ENCODE measurements around the gene SSR4. TPM values are rescaled to one million over a fixed set of nuclear protein-coding genes. Genes with fewer than 3 reads are reported as not detected.

SSR4 gene
- total and polyA plus RNA-seq, 2 donors (not counting 1 experiment from before 2014, with no cell fraction given), result 134 to 297 TPM

GRCh38 chrX:153803211-153804099 lies 9.0 kb downstream of the SSR4 start:
- DNase-seq (no peak), ATAC-seq (ENCODE audit: low read depth) (no peak)
- no peak overlapping the region for H2AFZ ChIP-seq (ENCODE audit: insufficient read depth, low read depth, low read length, poor library complexity, severe bottlenecking)
- no peaks in the 10 kb centered on the region for H4K20me1 ChIP-seq (ENCODE audit: control insufficient read depth, insufficient read depth, low read length, poor library complexity, severe bottlenecking)
- H3K36me3 ChIP-seq (replicated peaks in 1 of 2; ENCODE audit: control extremely low read depth in 1 of 2, control insufficient read depth in 1 of 2, extremely low read depth in 1 of 2, insufficient read depth in 2 of 2, low read length in 1 of 2), result peaks cover 0 to 4% of the 10 kb centered on the region in 2 experiments
- no peaks in the 10 kb centered on the region for H3K9me3 ChIP-seq (ENCODE audit: control extremely low read depth in 1 of 3, control insufficient read depth in 2 of 3, insufficient read depth in 1 of 3, low read length in 2 of 3)
- TF ChIP-seq EZH2 (IDR thresholded peaks at IDR 0.05; ENCODE audit: borderline replicate concordance, insufficient read depth, low read depth, low read length, poor library complexity, severe bottlenecking) (no peak), CTCF (IDR thresholded peaks at IDR 0.05) (no peak)
- Mint-ChIP-seq H3K9me3 (ENCODE audit: insufficient read depth) (no peaks in the 10 kb centered on the region), H3K27me3 (no peaks in the 10 kb centered on the region), H3K27ac (no peak overlapping the region), H3K4me3 (no peak overlapping the region), H3K4me1 (no peaks in the 10 kb centered on the region)
- no peak overlapping the region for H3K4me2 ChIP-seq (replicated peaks; ENCODE audit: low read depth, low read length, poor library complexity, severe bottlenecking)
- H3K9ac ChIP-seq (ENCODE audit: low read length), result no peak overlapping the region
- no peaks in the 10 kb centered on the region for H3K79me2 ChIP-seq (ENCODE audit: control insufficient read depth, insufficient read depth, low read length)
- WGBS (ENCODE audit: insufficient coverage), result 96% methylated on average over 63 of the region's 87 CpGs
- CTCF ChIA-PET, result no interaction called here
- intact Hi-C loops (cut with micrococcal nuclease), result no loop called here
- no peaks in the 10 kb centered on the region for H3K4me1 ChIP-seq (ENCODE audit: control insufficient read depth in 2 of 2, insufficient read depth in 2 of 2, low read length in 2 of 2)
- POLR2A ChIA-PET, result no interaction called here
- H3K27ac ChIP-seq (ENCODE audit: low read length in 2 of 2), result no peak overlapping the region
- H3K4me3 ChIP-seq (ENCODE audit: control extremely low read depth in 1 of 5, extremely low read depth in 1 of 5, insufficient read depth in 1 of 5, low read depth in 2 of 5, low read length in 4 of 5), result no peak overlapping the region
- no peaks in the 10 kb centered on the region for H3K27me3 ChIP-seq (replicated peaks in 1 of 4; ENCODE audit: control extremely low read depth in 1 of 4, control insufficient read depth in 3 of 4, insufficient read depth in 4 of 4, low read length in 3 of 4)

GRCh38 chrX:153804100-153804595 lies 9.7 kb downstream of the SSR4 start:
- no peak overlapping the region for H3K4me3 Mint-ChIP-seq

More at GRCh38 chrX:153804100-153804595, 9.7 kb downstream of the SSR4 start:
- no peak for DNase-seq
- Histone ChIP-seq H3K9ac (ENCODE audit: low read length) (no peak overlapping the region), H3K36me3 (replicated peaks in 1 of 2; ENCODE audit: control extremely low read depth in 1 of 2, control insufficient read depth in 1 of 2, extremely low read depth in 1 of 2, insufficient read depth in 2 of 2, low read length in 1 of 2) (peaks cover 0 to under 1% of the 10 kb centered on the region in 2 experiments), H3K4me3 (ENCODE audit: control extremely low read depth in 1 of 5, extremely low read depth in 1 of 5, insufficient read depth in 1 of 5, low read depth in 2 of 5, low read length in 4 of 5) (no peak overlapping the region), H3K79me2 (ENCODE audit: control insufficient read depth, insufficient read depth, low read length) (no peaks in the 10 kb centered on the region), H3K4me1 (ENCODE audit: control insufficient read depth in 2 of 2, insufficient read depth in 2 of 2, low read length in 2 of 2) (no peaks in the 10 kb centered on the region), H2AFZ (ENCODE audit: insufficient read depth, low read depth, low read length, poor library complexity, severe bottlenecking) (no peak overlapping the region), H3K27ac (ENCODE audit: low read length in 2 of 2) (no peak overlapping the region), H3K27me3 (replicated peaks in 1 of 4; ENCODE audit: control extremely low read depth in 1 of 4, control insufficient read depth in 3 of 4, insufficient read depth in 4 of 4, low read length in 3 of 4) (no peaks in the 10 kb centered on the region), H4K20me1 (ENCODE audit: control insufficient read depth, insufficient read depth, low read length, poor library complexity, severe bottlenecking) (no peaks in the 10 kb centered on the region), H3K9me3 (ENCODE audit: control extremely low read depth in 1 of 3, control insufficient read depth in 2 of 3, insufficient read depth in 1 of 3, low read length in 2 of 3) (no peaks in the 10 kb centered on the region), H3K4me2 (replicated peaks; ENCODE audit: low read depth, low read length, poor library complexity, severe bottlenecking) (no peak overlapping the region)
- intact Hi-C loops (cut with micrococcal nuclease), result no loop called here
- POLR2A ChIA-PET, result no interaction called here
- no peak for ATAC-seq (ENCODE audit: low read depth)
- H3K9me3 Mint-ChIP-seq (ENCODE audit: insufficient read depth), result no peaks in the 10 kb centered on the region
- no peak for TF ChIP-seq EZH2 (IDR thresholded peaks at IDR 0.05; ENCODE audit: borderline replicate concordance, insufficient read depth, low read depth, low read length, poor library complexity, severe bottlenecking)
- TF ChIP-seq CTCF (IDR thresholded peaks at IDR 0.05), result no peak
- CTCF ChIA-PET, result interaction anchor here (0.7 kb wide), 1 partner anchor 605 kb away, joined by 3 read pairs; the partner anchor contains the start of gene DNASE1L1
- H3K27me3 Mint-ChIP-seq, result no peaks in the 10 kb centered on the region
- 96% methylated on average over 32 of the region's 34 CpGs for WGBS (ENCODE audit: insufficient coverage)
- H3K27ac Mint-ChIP-seq, result no peak overlapping the region
- no peaks in the 10 kb centered on the region for H3K4me1 Mint-ChIP-seq

Measured in B cell (primary cell).